HepG2 (cell line): ENCODE measurements around the gene DUXA. TPM values are rescaled to one million over a fixed set of nuclear protein-coding genes. Genes with fewer than 3 reads are reported as not detected.
A peak's percentile ranks its signal among the peaks of the same experiment; 100 is the strongest.

ENCODE experiments used
- ATF4 ChIP-seq, 2 experiments: fragments of 450-650 bp in 1 of 2; sonication (generic) in 1 of 2; formaldehyde crosslinking; IDR thresholded peaks; 2 replicates each; pipeline versions ENCODE4 v1.5.0 to v1.8.0; 2020 to 2022; ENCODE audit warnings: mild to moderate bottlenecking in 1 of 2, missing genetic modification reagents in 1 of 2
- CSRNP1 ChIP-seq: sonication (generic); formaldehyde crosslinking; IDR thresholded peaks from 2 replicates; pipeline ENCODE4 v1.8.1; 2023; ENCODE audit warnings: mild to moderate bottlenecking, missing genetic modification reagents
- ELF4 ChIP-seq: sonication (generic); formaldehyde crosslinking; IDR thresholded peaks from 2 replicates; pipeline ENCODE4 v1.5.0; 2020; ENCODE audit warnings: missing genetic modification reagents, mild to moderate bottlenecking, moderate library complexity, borderline replicate concordance
- ESRRA ChIP-seq: sonication (generic); formaldehyde crosslinking; IDR thresholded peaks from 2 replicates; pipeline ENCODE4 v1.5.1; 2020; ENCODE audit warnings: mild to moderate bottlenecking, low read depth, missing genetic modification reagents
- FUBP1 ChIP-seq: sonication (generic); formaldehyde crosslinking; IDR thresholded peaks from 2 replicates; pipeline ENCODE4 v1.5.1; 2020; ENCODE audit warnings: missing genetic modification reagents, mild to moderate bottlenecking, borderline replicate concordance
- HNRNPK ChIP-seq: fragments of 200-400 bp; formaldehyde crosslinking; IDR thresholded peaks from 2 replicates; pipeline ENCODE4 v1.6.1; 2018; ENCODE audit warnings: low read length, low read depth, moderate library complexity, mild to moderate bottlenecking; ENCODE audit not compliant: poor library complexity, severe bottlenecking
- IKZF4 ChIP-seq: sonication (generic); formaldehyde crosslinking; IDR thresholded peaks from 2 replicates; pipeline ENCODE4 v1.5.1; 2020; ENCODE audit warnings: borderline replicate concordance, mild to moderate bottlenecking, low read depth, missing genetic modification reagents; ENCODE audit errors: not compliant biosample characterization
- JDP2 ChIP-seq: sonication (generic); formaldehyde crosslinking; IDR thresholded peaks from 2 replicates; pipeline ENCODE4 v1.8.1; 2022; ENCODE audit warnings: missing genetic modification reagents, borderline replicate concordance
- KLF13 ChIP-seq: sonication (generic); formaldehyde crosslinking; IDR thresholded peaks from 2 replicates; pipeline ENCODE4 v1.4.0; 2020; ENCODE audit warnings: mild to moderate bottlenecking, missing genetic modification reagents
- NR2F2 ChIP-seq: IDR thresholded peaks from 2 replicates; pipeline ENCODE4 v1.6.1; 2012; ENCODE audit warnings: low read depth, inconsistent platforms, borderline replicate concordance
- SIN3A ChIP-seq: IDR thresholded peaks from 2 replicates; pipeline ENCODE4 v1.6.1; 2011; ENCODE audit warnings: low read depth, mild to moderate bottlenecking, control low read depth, low read length, borderline replicate concordance
- TFE3 ChIP-seq: IDR thresholded peaks from 2 replicates; pipeline ENCODE4 v1.6.1; 2016
- ZBTB34 ChIP-seq: sonication (generic); formaldehyde crosslinking; IDR thresholded peaks from 2 replicates; pipeline ENCODE4 v1.8.0; 2022; ENCODE audit warnings: mild to moderate bottlenecking, missing genetic modification reagents
- ZFP91 ChIP-seq: sonication (generic); formaldehyde crosslinking; IDR thresholded peaks from 2 replicates; pipeline ENCODE4 v1.9.0; 2022; ENCODE audit warnings: missing genetic modification reagents, mild to moderate bottlenecking, borderline replicate concordance
- ZNF20 ChIP-seq: sonication (generic); formaldehyde crosslinking; IDR thresholded peaks from 2 replicates; pipeline ENCODE4 v1.4.0; 2020; ENCODE audit warnings: mild to moderate bottlenecking, moderate library complexity, missing genetic modification reagents
- ZNF224 ChIP-seq: sonication (generic); formaldehyde crosslinking; IDR thresholded peaks from 2 replicates; pipeline ENCODE4 v1.5.0; 2020; ENCODE audit warnings: mild to moderate bottlenecking, missing genetic modification reagents
- ZNF33B ChIP-seq: sonication (generic); formaldehyde crosslinking; IDR thresholded peaks from 2 replicates; pipeline ENCODE4 v1.5.1; 2020; ENCODE audit warnings: mild to moderate bottlenecking, missing genetic modification reagents
- polyA plus RNA-seq, 8 experiments: library from polyadenylated mRNA; depleted of rRNA in 3 of 8; stranded (reverse) in 7 of 8; unstranded in 1 of 8; fragments of >200 nt; fragmentation: Illumina TruSeq in 4 of 8; extraction: Trizol in 4 of 8; gene quantifications; 2 replicates each; pipeline versions ENCODE4 v1.2.1 to v1.2.3, GENCODE V29; 2011 to 2016; ENCODE audit warnings: low read depth in 4 of 8, missing spikeins in 1 of 8, mixed read lengths in 1 of 8; ENCODE audit not compliant: insufficient read depth in 1 of 8
- total RNA-seq, 5 experiments: library from RNA; depleted of rRNA; stranded (reverse); fragments of >200 nt; fragmentation: Illumina TruSeq; extraction: Trizol; gene quantifications; 2 replicates each; pipeline ENCODE4 v1.2.3, GENCODE V29; 2016; ENCODE audit warnings: low read depth in 1 of 5

The DUXA gene
- total and polyA plus RNA-seq, 2 of the 13 experiments (the other 11 are each of a cell fraction or from before 2014, with no cell fraction given) = not detected

GRCh38 chr19:57191141-57192076, 24.1 kb upstream of the DUXA start, which contains the start of gene ZNF264 (continued):
- TF ChIP-seq FUBP1 (CRISPR knock-in tag) = no peak
- no peak for TF ChIP-seq IKZF4 (CRISPR knock-in tag)
- TF ChIP-seq TFE3 (CRISPR knock-in tag) = no peak
- 0 out of 2 replicates have a peak, but pooled peaks have one; percentile 23 for TF ChIP-seq ESRRA (CRISPR knock-in tag)
- peak; percentile 57; the same call in 1 of the 2 replicates for TF ChIP-seq ZFP91 (CRISPR knock-in tag)
- TF ChIP-seq ATF4 (CRISPR knock-in tag; IDR thresholded peaks at IDR 0.05) = no peak
- TF ChIP-seq KLF13 (CRISPR knock-in tag) = no peak
- no peak for TF ChIP-seq ZBTB34
- peak; percentile 58; the same call in 1 of the 2 replicates for TF ChIP-seq ELF4 (CRISPR knock-in tag)
- TF ChIP-seq NR2F2 = no peak
- TF ChIP-seq ZNF33B (CRISPR knock-in tag) = no peak
- no peak for TF ChIP-seq HNRNPK
- 0 out of 2 replicates have a peak, but pooled peaks have one; percentile 20 for TF ChIP-seq CSRNP1
- peak; percentile 38; the same call in 1 of the 2 replicates for TF ChIP-seq ZNF224
- no peak for TF ChIP-seq JDP2
- TF ChIP-seq SIN3A = peak; percentile 40; the same call in 1 of the 2 replicates
- TF ChIP-seq ZNF20 (CRISPR knock-in tag) = no peak
